HG03175 (cell line): ENCODE data around the gene DDRGK1.
"Not testable (repeated sequence)": the region's sequence is repeated elsewhere in the genome, so short reads cannot be mapped to it uniquely, and the experiment has no call there.

ENCODE experiments used
- ATAC-seq: cut with Tn5 transposase; IDR thresholded peaks from one replicate; pipeline ENCODE4 v1.9.1; 2021; ENCODE audit warnings: mild to moderate bottlenecking, moderate library complexity; ENCODE audit not compliant: unreplicated experiment

DDRGK1 gene

GRCh38 chr20:3218307-3218988 is 14.0 kb upstream of the DDRGK1 start:
- peak; percentile 62 for ATAC-seq

DNA sequence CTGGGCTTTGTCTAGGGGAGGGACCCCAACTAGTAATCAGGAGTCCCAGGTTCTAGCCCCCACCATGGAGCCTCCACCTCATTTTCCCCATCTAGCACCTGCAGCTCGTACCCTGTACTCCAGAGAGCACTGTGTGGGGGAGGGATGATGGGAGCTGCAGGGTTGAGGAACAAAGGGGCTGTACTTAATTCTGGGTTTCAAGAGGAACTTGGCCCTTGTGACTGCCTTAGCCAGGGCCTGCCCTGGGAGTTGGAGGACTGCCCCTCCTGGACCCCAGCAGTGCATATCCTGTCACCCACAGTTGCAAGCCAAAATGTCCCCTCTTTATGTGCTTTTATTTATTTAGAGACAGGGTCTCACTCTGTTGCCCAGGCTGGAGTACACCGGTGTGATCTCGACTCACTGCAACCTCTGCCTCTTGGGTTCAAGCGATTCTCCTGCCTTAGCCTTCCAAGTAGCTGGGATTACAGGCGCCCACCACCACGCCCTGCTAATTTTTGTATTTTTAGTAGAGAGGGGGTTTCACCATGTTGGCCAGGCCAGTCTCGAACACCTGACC is 11.0 kb upstream of the DDRGK1 start:
- ATAC-seq, result not testable (repeated sequence)

DNA sequence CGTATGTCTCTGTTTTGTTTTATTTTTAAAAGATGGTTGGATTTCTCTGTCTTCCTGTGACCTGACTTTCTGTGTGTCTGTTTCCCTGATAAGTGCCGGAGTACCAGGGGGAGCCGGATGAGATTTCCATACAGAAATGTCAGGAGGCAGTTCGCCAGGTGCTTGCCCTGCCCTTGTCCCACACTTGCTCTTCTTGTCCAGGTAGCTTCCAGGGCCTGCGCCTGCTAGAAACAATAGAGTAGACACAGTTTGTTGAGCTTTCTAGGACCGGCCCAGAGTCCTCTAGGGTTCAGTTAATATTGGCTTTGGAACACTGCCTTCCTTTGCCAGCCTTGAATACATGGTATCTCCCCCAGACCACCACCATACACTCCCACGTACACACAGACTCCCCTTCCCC is 8.7 kb upstream of the DDRGK1 start:
- ATAC-seq, result no peak

DNA sequence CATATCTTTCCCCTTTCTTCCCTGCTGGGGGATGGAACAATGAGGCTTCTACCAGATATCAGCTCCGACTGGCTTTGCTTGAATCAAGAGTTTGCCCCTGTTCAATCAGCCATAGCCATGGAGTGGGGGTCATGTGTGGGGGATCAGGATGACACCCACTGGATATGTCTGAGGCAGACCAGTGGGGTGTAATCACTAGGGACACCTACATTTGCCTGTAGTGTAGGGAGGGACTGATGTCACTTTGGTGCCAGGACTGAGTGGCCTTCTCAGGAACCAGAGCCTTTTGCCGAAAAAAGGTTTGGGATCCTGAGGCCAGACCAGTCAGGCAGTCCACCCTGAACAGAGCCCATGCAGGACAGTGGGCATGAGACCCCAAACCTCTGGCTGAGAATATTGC is 5.9 kb upstream of the DDRGK1 start:
- ATAC-seq, result no peak

GRCh38 chr20:3209946-3210317 is 5.5 kb upstream of the DDRGK1 start:
- peak; percentile 31 for ATAC-seq

DNA sequence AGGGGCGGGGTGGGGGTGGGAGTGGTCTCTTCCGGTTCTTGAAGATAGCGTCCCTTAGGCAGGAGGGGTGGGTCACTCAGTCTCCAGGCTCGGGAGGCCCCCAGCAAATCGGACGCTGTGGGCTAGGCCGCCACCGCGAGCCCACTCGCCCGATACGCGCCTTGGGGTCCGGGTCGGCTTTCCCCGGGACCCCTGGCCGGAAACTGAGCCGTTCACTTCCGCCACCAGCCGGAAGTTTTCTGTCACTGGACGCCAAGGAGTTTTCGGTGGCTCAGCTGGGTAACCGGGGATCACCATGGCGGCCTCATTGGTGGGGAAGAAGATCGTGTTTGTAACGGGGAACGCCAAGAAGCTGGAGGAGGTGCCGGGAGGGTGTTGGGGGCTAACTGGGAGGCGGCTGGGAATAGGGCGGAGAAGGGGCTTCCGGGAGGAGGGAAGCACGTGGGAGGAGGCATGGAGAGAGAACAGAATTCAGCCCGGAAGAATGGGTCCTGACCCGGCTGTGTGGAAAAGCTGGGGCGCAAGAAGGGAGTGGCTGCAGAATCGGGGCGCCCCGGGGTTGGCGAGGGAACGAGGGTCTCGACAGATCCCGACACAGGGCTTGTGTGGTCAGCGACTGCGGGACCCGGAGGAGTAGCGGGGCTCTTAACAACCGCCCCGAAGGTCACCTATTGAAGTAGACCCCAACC is 4.9 kb upstream of the DDRGK1 start, which contains the start of gene ITPA:
ITPA (plus strand) TSS at position 242 of the 689 bp plus-strand sequence; CDS start at position 296, 54 bp downstream.
- ATAC-seq, result peak; percentile 42

GRCh38 chr20:3208786-3209256 is 4.3 kb upstream of the DDRGK1 start:
- peak; percentile 6 for ATAC-seq

- ATAC-seq, result peak; percentile 27
Observed at GRCh38 chr20:3203315-3204123, 963 bp downstream of the DDRGK1 start.

- ATAC-seq, result no peak
Observed at GRCh38 chr20:3202965-3203314, 1.5 kb downstream of the DDRGK1 start.

- no peak for ATAC-seq
Observed at GRCh38 chr20:3199976-3200755, 4.3 kb downstream of the DDRGK1 start.

DNA sequence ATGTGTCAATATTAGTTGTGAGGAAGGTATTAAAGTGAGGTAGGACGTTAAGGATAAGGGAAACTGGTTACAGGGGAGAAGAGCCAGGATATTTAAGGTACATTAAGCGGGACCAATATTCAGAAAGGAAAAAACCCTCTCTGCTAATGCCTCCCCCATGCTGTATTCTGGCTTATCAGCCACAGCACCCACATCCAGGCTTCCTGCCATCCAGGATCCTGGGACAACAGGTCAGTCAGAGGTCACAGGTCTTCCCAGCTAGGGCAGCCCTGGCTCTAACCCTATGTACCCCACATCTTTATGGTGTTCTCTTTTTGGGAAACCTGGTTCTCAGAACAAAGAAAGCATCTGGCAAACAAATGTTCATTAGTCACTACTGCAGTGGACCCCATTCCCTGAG is 5.3 kb downstream of the DDRGK1 start:
- ATAC-seq, result no peak

DNA sequence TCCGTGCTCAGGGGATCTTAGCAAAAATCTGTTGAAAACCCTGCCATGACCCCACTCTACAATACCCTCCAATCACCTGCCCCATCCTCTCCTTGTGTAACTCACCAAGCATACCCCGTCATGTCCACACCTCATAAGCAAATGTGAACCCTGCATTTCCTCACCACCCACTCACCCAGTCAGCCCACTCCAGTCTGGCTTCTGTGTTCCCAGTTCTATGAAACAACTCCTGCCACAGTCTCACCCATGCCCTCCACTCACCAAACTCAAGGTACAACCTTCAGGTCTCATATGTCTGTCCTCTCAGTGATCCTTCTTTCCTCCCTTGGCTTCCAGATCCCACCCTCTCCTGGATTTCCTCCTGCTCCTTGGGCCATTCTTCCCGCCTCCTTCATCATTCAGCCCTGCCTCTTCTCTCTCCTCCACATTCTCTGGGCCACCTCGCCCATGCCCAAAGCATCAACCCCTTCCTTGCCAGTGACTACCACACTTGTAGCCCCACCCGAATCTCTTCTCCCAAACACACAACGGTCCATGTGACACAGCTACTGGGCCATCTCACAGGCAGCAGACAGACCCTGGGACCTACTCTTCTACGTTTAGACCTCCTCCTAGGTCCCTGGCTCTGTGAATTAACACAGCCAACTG is 8.8 kb downstream of the DDRGK1 start:
- no peak for ATAC-seq

DNA sequence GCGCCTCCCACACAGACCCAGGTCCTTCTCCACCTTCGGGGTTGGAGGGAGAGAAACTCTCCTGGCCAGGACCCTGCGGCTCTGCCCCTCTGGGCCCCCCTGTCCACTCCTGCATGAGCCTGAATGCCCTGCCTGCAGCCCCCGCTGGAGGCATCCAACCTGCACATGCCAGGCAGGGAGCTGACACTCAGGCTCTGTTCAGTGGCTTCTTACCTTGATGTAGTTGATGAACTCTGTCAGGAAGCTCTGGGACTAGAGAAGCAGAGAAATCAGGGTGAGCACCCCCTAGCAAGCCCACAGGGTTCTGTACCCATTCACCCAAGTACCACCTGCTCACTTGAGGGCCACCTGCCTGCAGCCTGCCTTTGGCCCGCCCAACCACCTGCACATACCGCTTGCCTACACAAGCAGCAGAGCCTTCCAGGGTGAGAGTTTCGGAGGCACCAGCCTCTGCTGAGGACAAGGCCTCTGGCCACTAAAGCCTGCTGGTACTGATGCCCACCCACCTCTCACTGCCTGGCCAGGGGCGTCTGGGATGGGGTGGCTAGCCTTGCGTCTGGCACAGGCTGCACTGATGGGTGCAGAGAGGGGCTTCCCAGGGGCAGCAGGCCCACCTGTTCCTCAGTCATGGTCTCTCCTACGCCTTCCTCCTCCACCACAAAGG is 9.7 kb downstream of the DDRGK1 start:
- ATAC-seq, result no peak

DNA sequence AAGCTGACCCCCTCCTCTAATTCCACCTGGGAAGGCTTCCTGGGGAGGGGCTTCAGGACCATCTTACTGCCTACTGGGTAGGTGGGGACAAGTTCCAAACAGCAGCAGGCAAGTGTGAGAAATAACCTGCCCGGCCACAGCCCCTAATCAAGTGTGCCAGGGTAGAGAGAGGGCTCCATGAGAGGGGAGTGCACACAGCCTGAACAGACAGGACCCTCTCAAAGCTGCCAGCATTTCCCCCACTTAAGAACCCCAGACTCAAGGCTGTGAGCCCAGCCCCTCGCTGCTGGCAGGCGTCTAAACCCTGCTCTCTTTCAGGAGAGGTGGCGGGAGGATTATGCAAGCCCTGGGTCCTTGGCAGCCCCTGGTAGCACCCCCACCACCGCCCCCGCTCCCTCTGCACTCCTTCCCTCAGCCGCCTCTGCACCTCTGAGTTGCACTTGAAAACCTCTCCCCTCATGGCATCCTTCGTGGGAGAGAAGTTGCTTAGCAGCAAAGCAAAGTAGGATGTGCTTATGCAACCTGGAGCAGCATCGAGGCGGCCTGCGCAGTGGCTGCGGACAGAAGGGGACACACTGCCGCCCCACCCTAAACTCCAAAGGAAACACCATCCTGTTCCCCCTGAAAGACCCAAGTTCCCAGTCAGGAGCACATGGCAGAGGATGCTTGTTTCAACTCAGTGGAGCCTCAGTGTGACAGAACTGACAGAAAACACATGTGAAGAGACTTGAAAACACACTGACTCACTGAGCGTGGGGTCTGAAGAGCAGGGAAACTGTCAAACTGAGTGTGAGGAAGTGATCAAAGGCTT is 10.5 kb downstream of the DDRGK1 start:
- ATAC-seq, result no peak

DNA sequence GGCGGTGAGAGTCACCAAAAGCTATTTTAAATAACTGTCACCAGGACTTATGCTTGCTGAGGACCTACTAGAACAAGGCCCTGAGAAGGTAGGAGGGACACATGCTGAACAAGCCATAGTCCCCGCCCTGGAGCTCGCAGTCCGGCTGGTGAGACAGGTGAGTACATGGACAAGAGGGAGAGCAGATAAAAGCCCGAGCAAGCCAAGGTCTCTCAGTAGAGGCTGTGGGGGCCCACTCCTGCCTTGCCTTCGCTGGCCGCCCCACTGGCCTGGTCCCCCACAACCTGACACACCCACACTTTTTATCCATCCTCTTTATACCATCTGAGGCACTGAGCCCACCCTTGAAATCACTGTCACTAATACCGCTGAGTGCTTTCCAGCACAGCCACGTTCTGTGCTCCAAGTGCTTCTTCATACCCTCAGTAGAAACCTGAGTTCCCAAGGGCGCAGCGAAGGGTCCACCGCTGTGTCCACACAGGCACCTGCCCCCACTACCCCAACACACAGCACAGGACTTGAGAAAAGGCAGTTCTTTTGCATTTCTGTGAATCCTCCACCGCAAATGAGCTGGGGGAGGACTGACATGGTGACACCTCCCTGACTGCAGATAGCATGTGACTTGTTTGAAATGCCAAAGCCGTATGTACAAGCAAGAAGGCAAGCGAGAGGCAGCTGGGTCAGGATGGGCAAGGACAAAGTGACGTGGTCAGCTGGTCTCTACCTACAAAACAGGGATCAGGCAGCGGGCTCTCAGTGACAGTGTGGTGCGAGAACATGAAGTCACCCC is 12.1 kb downstream of the DDRGK1 start:
- ATAC-seq, result no peak

DNA sequence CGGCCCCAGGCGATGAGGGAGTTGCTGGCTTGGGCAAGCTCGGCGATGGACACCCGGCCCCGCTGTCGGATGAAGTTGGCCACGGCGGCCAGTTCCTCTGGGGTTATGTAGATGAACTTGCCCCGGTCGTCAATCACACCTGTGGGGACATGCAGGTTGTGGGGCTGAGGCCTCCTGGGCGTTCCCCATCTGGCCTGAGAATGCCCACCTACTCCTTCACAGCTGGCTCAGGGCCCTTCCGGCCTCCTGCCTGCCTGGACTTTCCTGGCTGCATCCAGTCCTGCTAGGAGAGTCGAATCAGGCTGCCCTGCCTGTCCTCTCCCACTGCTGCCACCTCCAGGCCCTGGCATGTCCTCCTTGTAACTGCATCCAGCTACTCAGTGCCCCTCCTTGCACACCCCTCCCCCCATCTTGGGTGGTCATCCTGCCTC is 13.8 kb downstream of the DDRGK1 start:
- ATAC-seq, result no peak

- no peak for ATAC-seq
Observed at GRCh38 chr20:3189561-3190131, 14.8 kb downstream of the DDRGK1 start.
